ENCODE data around the gene UNC5A. TPM values are rescaled to one million over a fixed set of nuclear protein-coding genes. Genes with fewer than 3 reads are reported as not detected.

Gene UNC5A
- polyA plus RNA-seq, 4 donors, result 0.15 to 0.63 TPM; not detected in 2

GRCh38 chr5:176847726-176848290 is 37.4 kb downstream of the UNC5A start:
- DNase-seq, result no peak
- Histone ChIP-seq H3K4me3 (ENCODE audit: low read depth in 1 of 3, low read length in 3 of 3) (no peak overlapping the region), H3K9me3 (ENCODE audit: control insufficient read depth in 2 of 2, insufficient read depth in 1 of 2, low read depth in 1 of 2, low read length in 1 of 2) (no peaks in the 10 kb centered on the region), H3K27ac (ENCODE audit: low read depth in 1 of 3, low read length in 2 of 3) (no peak overlapping the region), H3K36me3 (ENCODE audit: control insufficient read depth in 3 of 3, insufficient read depth in 2 of 3, low read depth in 1 of 3, low read length in 3 of 3) (no peaks in the 10 kb centered on the region), H3K4me1 (ENCODE audit: control insufficient read depth in 3 of 3, insufficient read depth in 2 of 3, low read depth in 1 of 3, low read length in 2 of 3) (no peaks in the 10 kb centered on the region), H3K27me3 (ENCODE audit: control insufficient read depth in 3 of 3, insufficient read depth in 3 of 3, low read length in 3 of 3) (peaks cover 0 to 16% (median 14%) of the 10 kb centered on the region in 3 donors)
- 70 to 81% (median 80%) methylated on average over 10 to 13 of the region's 13 CpGs for WGBS, 3 donors
- FAIRE-seq, result no peak

GRCh38 chr5:176848651-176849050 is 38.3 kb downstream of the UNC5A start:
- 78 to 88% (median 86%) methylated on average over 11 to 13 of the region's 13 CpGs for WGBS, 3 donors
- Histone ChIP-seq H3K36me3 (ENCODE audit: control insufficient read depth in 3 of 3, insufficient read depth in 2 of 3, low read depth in 1 of 3, low read length in 3 of 3) (no peaks in the 10 kb centered on the region), H3K4me1 (ENCODE audit: control insufficient read depth in 3 of 3, insufficient read depth in 2 of 3, low read depth in 1 of 3, low read length in 2 of 3) (no peaks in the 10 kb centered on the region), H3K4me3 (ENCODE audit: low read depth in 1 of 3, low read length in 3 of 3) (no peak overlapping the region), H3K27ac (ENCODE audit: low read depth in 1 of 3, low read length in 2 of 3) (no peak overlapping the region), H3K27me3 (ENCODE audit: control insufficient read depth in 3 of 3, insufficient read depth in 3 of 3, low read length in 3 of 3) (peaks cover 0 to 14% (median 14%) of the 10 kb centered on the region in 3 donors), H3K9me3 (ENCODE audit: control insufficient read depth in 2 of 2, insufficient read depth in 1 of 2, low read depth in 1 of 2, low read length in 1 of 2) (no peaks in the 10 kb centered on the region)
- FAIRE-seq (no peak), DNase-seq (no peak)

GRCh38 chr5:176849611-176850227 is 39.4 kb downstream of the UNC5A start:
- no peak for FAIRE-seq
- Histone ChIP-seq H3K27ac (ENCODE audit: low read depth in 1 of 3, low read length in 2 of 3) (no peak overlapping the region), H3K9me3 (ENCODE audit: control insufficient read depth in 2 of 2, insufficient read depth in 1 of 2, low read depth in 1 of 2, low read length in 1 of 2) (no peaks in the 10 kb centered on the region), H3K4me1 (ENCODE audit: control insufficient read depth in 3 of 3, insufficient read depth in 2 of 3, low read depth in 1 of 3, low read length in 2 of 3) (no peaks in the 10 kb centered on the region), H3K27me3 (ENCODE audit: control insufficient read depth in 3 of 3, insufficient read depth in 3 of 3, low read length in 3 of 3) (peaks cover 0 to 11% (median 10%) of the 10 kb centered on the region in 3 donors), H3K4me3 (ENCODE audit: low read depth in 1 of 3, low read length in 3 of 3) (no peak overlapping the region), H3K36me3 (ENCODE audit: control insufficient read depth in 3 of 3, insufficient read depth in 2 of 3, low read depth in 1 of 3, low read length in 3 of 3) (no peaks in the 10 kb centered on the region)
- no peak for DNase-seq
- WGBS, 3 donors, result 64 to 79% (median 77%) methylated on average over 7 of the region's 7 CpGs

- FAIRE-seq, result no peak
- 77 to 82% (median 81%) methylated on average over 20 to 21 of the region's 21 CpGs for WGBS, 3 donors
- peaks cover 0 to 10% (median 8%) of the 10 kb centered on the region in 3 donors for H3K27me3 ChIP-seq (ENCODE audit: control insufficient read depth in 3 of 3, insufficient read depth in 3 of 3, low read length in 3 of 3)
Measured at GRCh38 chr5:176850371-176851245, 40.2 kb downstream of the UNC5A start.

GRCh38 chr5:176851380-176851779 is 41.0 kb downstream of the UNC5A start:
- Histone ChIP-seq H3K27ac (ENCODE audit: low read depth in 1 of 3, low read length in 2 of 3) (no peak overlapping the region), H3K4me1 (ENCODE audit: control insufficient read depth in 3 of 3, insufficient read depth in 2 of 3, low read depth in 1 of 3, low read length in 2 of 3) (no peaks in the 10 kb centered on the region), H3K27me3 (ENCODE audit: control insufficient read depth in 3 of 3, insufficient read depth in 3 of 3, low read length in 3 of 3) (peaks cover 0 to 9% (median 4%) of the 10 kb centered on the region in 3 donors), H3K4me3 (ENCODE audit: low read depth in 1 of 3, low read length in 3 of 3) (no peak overlapping the region), H3K9me3 (ENCODE audit: control insufficient read depth in 2 of 2, insufficient read depth in 1 of 2, low read depth in 1 of 2, low read length in 1 of 2) (no peaks in the 10 kb centered on the region), H3K36me3 (ENCODE audit: control insufficient read depth in 3 of 3, insufficient read depth in 2 of 3, low read depth in 1 of 3, low read length in 3 of 3) (no peaks in the 10 kb centered on the region)
- DNase-seq, result no peak
- 26 to 64% (median 37%) methylated on average over 12 of the region's 12 CpGs for WGBS, 3 donors
- no peak for FAIRE-seq

More at GRCh38 chr5:176850371-176851245, 40.2 kb downstream of the UNC5A start:
- DNase-seq, result no peak
- Histone ChIP-seq H3K4me1 (ENCODE audit: control insufficient read depth in 3 of 3, insufficient read depth in 2 of 3, low read depth in 1 of 3, low read length in 2 of 3) (no peaks in the 10 kb centered on the region), H3K27ac (ENCODE audit: low read depth in 1 of 3, low read length in 2 of 3) (no peak overlapping the region), H3K36me3 (ENCODE audit: control insufficient read depth in 3 of 3, insufficient read depth in 2 of 3, low read depth in 1 of 3, low read length in 3 of 3) (no peaks in the 10 kb centered on the region), H3K9me3 (ENCODE audit: control insufficient read depth in 2 of 2, insufficient read depth in 1 of 2, low read depth in 1 of 2, low read length in 1 of 2) (no peaks in the 10 kb centered on the region), H3K4me3 (ENCODE audit: low read depth in 1 of 3, low read length in 3 of 3) (no peak overlapping the region)

GRCh38 chr5:176851871-176852658 is 41.7 kb downstream of the UNC5A start:
- H3K9me3 ChIP-seq (ENCODE audit: control insufficient read depth in 2 of 2, insufficient read depth in 1 of 2, low read depth in 1 of 2, low read length in 1 of 2), result no peaks in the 10 kb centered on the region
- no peaks in the 10 kb centered on the region for H3K36me3 ChIP-seq (ENCODE audit: control insufficient read depth in 3 of 3, insufficient read depth in 2 of 3, low read depth in 1 of 3, low read length in 3 of 3)
- FAIRE-seq (no peak), DNase-seq (no peak)
- H3K27ac ChIP-seq (ENCODE audit: low read depth in 1 of 3, low read length in 2 of 3), result no peak overlapping the region
- no peaks in the 10 kb centered on the region for H3K4me1 ChIP-seq (ENCODE audit: control insufficient read depth in 3 of 3, insufficient read depth in 2 of 3, low read depth in 1 of 3, low read length in 2 of 3)
- 19 to 64% (median 50%) methylated on average over 17 of the region's 17 CpGs for WGBS, 3 donors
- no peak overlapping the region for H3K4me3 ChIP-seq (ENCODE audit: low read depth in 1 of 3, low read length in 3 of 3)
- peaks cover 0 to 2% (median 0%) of the 10 kb centered on the region in 3 donors for H3K27me3 ChIP-seq (ENCODE audit: control insufficient read depth in 3 of 3, insufficient read depth in 3 of 3, low read length in 3 of 3)

- H3K9me3 ChIP-seq (ENCODE audit: control insufficient read depth in 2 of 2, insufficient read depth in 1 of 2, low read depth in 1 of 2, low read length in 1 of 2), result no peaks in the 10 kb centered on the region
- H3K27me3 ChIP-seq (ENCODE audit: control insufficient read depth in 3 of 3, insufficient read depth in 3 of 3, low read length in 3 of 3), result no peaks in the 10 kb centered on the region
- H3K4me3 ChIP-seq (ENCODE audit: low read depth in 1 of 3, low read length in 3 of 3), result no peak overlapping the region
- DNase-seq, result no peak
- 70 to 77% (median 77%) methylated on average over 20 of the region's 20 CpGs for WGBS, 3 donors
- no peak for FAIRE-seq
- no peak overlapping the region for H3K27ac ChIP-seq (ENCODE audit: low read depth in 1 of 3, low read length in 2 of 3)
- no peaks in the 10 kb centered on the region for H3K4me1 ChIP-seq (ENCODE audit: control insufficient read depth in 3 of 3, insufficient read depth in 2 of 3, low read depth in 1 of 3, low read length in 2 of 3)
- no peaks in the 10 kb centered on the region for H3K36me3 ChIP-seq (ENCODE audit: control insufficient read depth in 3 of 3, insufficient read depth in 2 of 3, low read depth in 1 of 3, low read length in 3 of 3)
Measured at GRCh38 chr5:176853151-176853778, 42.9 kb downstream of the UNC5A start.
